ENCODE results near the gene HOXB4.
A peak's percentile ranks its signal among the peaks of the same experiment; 100 is the strongest.

Gene HOXB4

DNA sequence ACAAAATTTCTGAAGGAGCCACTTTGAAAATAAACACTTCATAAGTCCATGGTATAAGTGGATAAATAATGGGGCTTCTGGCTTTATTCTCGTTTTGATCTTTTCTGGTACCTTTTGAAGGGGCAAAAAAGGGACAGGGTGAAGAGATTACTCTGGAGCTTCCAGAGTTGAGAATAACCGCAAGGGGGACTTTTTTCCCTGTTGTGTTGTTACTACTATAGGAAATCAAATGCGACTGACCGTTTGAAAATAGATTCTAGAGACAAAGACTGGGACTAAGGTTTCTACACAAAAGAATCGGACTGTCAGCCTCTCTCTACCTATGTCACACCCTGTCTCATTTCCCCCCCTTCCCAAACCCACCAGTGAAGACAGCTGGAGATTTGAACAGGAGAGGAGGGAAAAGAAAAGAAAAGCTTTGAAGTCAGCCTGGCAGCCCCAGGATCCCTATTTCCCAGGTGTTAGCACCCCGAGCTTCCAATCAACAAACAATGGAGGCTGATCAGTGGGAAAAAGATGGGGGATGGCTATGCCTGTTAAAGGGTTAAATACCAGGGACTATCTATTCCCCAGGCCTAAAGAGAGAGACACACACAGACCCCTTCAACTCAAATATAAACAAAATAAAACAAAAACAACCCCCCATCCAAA, 8.4 kb downstream of the HOXB4 start:
- no peak for DNase-seq

- DNase-seq = no peak
These were observed 8.9 kb downstream of the HOXB4 start for GRCh38 chr17:48569240-48569582.

- peak; percentile 26 for DNase-seq
These were observed 9.5 kb downstream of the HOXB4 start for GRCh38 chr17:48568499-48569239.

DNA sequence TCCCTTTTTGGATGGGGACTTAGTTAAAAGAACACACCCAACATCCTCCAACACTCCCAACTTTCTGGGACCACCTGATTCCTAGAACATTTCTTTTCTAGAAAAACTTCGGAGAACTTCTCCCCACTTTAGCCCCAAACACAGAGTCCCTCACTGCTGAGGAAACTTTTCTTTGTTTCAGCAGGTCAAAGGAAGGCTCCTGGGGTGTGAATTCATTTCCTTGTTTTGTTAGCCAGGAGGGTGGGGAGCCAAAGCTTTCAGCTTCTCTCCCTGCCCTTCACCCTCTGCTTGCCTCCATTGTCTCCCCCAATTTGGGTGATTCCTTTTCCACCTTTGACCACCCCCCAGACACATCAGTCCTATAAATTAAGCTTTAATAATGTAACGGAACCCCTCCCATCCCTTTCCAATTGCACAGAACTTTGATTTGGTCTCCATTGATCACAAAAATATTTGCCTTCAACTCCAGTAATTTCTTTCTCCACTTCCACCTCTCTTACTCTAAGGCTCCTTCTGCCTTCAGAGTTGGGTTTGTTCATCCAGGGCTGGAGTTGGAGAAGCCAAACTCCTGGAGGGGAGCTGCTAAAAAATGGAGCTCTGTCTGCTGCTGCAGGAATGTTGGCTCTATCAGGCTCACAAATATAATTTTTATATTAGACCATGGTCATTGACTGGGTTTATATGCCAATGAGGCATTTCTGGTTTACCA, 10.3 kb downstream of the HOXB4 start:
- DNase-seq = no peak

DNA sequence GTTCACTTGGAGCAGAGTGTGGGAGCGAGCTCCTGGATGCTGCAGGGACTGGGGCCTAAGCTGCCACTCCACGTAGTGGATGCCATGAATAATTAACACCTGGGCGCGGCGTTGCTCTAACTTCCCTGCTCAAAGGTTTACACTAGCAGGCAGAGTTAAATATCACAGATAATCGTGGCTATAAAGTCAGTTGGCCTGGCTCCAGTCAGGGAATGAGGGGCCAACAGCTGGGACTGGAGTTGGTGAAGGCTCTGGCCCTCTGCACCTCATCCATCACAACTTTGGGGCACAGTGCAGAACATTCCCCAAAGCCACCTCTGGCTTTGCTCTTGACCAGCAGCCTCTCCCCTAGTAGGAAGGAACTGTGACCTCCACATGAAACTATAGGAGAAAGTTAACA, 10.9 kb downstream of the HOXB4 start:
- DNase-seq = peak; percentile 69

DNA sequence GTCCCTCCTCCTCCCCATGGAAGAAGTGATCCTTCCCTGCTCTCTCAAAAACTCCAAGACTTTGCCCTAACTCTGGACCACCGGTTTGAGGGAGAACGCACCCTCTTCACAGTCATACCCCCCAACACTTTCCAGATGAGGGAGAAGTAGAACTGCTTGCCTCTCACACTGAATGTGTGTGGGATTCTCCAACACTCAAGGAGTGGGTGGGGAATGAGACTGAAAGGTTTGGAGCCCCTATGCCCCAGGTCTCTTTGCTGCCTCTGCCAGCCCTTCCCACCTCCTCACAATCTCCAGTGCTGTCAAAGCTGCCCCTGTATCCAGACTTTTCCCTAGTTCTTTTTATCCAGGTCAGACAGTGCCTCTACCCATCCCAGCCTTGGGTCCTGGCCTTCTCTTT, 11.4 kb downstream of the HOXB4 start:
- no peak for DNase-seq

DNA sequence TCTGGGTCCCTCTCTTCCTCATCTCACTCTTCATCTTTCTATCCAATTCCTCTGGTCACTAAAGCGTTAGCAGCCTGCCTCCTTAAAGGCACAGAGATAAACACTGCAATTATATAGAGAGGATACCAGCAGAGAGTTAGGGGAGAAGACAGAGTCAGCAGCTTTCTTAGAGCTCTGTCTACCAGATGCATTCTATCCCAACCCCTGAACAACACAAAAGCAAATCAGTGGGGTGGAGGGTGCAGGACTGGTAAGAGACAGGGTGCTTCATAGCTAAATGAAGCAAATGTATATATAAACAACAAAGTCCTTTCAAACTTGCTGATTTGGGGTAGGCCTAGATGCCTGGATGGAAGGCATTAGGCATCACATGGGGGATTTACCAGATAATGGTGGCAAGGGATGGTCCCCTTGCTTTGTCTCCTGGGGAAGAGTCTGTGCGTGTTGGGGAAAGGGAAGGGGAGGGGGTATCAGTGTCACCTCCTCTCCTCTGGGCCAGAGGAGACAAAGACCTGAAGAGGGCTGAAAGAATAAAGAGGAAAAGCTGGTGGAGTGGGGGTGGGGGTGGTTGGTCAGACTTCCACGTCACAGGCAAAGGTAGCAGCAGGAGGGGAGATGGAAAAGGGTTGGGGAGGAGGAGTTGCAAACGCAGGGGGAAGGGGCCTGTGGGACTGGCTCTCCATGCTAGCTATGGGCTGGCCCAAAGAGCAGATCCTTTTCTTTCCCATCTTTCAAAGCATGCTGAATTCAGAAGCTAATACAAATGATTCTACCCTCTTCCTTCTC, 12.0 kb downstream of the HOXB4 start:
- no peak for DNase-seq

- DNase-seq = no peak
These were observed 13.1 kb downstream of the HOXB4 start for GRCh38 chr17:48565022-48565554.

GRCh38 chr17:48564188-48565021, 13.7 kb downstream of the HOXB4 start:
- peak; percentile 28 for DNase-seq

GRCh38 chr17:48563867-48564187, 14.3 kb downstream of the HOXB4 start:
- DNase-seq = no peak

GRCh38 chr17:48563385-48563838, 14.7 kb downstream of the HOXB4 start:
- DNase-seq = no peak

- no peak for DNase-seq
These were observed 15.2 kb downstream of the HOXB4 start for GRCh38 chr17:48562934-48563333.

DNA sequence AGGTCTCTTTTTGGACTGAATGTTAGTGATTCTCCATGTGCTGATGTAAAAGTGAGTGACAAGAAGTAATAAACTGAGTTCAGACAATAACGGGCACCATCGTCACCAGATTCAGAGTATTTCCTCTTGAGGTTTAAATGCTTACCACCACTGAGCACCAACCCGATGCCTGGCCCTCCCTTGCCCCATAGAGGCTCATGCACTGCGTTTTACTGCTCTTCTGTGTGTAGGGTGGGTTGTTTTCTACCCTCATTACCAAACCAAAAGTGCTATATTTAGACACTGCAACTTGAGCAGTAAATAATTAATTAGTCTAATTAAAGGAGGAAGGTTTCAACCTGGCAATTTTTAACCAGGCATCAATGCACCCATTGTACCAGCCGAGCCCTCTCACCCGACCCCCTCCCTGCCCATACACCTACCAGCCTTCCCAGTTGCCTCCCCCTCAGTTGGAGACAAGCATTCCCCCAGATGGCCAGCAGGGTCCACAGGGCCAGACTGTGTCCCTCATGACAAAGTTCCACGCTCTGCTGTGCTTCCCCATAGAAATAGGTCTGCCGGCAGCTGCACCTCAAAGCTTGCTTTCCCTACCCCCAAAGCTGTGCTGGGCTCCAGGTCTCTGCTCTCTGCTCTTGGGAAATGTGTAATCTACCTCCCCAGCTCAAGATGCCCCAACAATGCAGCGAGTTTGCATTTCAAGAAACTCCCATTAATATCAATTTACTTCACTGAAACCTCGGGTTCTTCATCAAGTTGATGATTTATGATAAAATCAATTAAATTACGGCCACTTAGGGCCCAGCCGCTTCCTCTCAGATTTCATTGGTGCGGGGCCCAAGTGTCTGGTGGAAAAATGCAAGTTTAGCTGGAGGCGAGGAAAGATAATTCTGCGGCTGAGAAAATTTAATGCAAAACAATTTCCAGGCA, 16.0 kb downstream of the HOXB4 start:
- no peak for DNase-seq

GRCh38 chr17:48559840-48560817, 18.0 kb downstream of the HOXB4 start:
- DNase-seq = no peak

- no peak for DNase-seq
These were observed 18.9 kb downstream of the HOXB4 start for GRCh38 chr17:48559122-48559839.

DNA sequence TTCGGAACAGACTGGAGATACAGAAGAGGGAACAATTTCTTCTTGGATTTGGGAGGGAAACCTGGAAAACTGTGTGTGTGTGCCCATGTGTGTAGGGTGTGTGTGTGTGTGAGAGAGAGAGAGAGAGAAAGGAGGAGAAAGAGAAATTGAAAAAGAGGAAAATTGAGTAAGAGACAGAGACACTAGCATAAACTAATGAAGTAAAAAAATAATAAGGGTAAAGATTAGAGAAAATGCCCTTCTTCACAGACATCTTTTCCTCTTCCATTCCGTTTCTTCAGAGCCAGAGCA, 19.4 kb downstream of the HOXB4 start:
- no peak for DNase-seq

DNA sequence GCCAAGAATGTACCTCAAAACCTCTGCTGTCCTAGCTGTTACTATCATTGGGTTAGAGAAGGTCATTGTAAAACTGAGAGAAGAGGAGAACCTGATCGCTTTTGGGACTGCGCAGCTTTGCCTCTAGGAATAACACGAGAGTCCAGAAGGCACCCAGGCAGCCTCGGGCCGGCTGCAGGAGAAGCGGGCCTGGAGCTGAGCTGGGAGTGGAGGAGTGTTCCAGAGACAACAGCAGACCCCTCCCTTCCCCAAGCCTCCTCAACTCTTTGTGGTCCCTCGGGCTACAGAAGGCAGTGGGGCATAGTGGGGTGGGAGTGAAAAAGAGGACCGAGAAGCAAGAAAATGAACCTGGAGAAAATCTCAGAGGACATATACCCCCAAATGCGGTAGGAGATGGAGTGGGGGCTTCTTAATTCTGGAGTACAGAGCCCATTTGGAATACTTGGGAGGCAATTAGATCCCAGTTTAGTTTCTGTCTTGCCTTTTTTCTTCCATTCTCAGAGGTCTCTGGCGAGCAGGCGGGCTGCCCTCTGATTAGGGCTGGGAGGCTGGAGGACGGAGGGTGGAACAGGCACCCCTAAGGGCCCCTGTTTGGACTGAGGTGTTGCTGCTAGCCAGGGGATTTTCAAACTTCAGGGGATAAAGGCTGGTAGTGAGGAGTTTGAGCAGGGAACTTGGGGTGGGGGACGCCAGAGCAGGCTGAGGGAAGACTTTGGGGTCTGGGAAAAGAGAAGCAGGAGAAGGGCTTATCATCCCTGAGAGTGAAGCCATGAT, 19.9 kb downstream of the HOXB4 start:
- DNase-seq = no peak

GRCh38 chr17:48556576-48557401, 21.4 kb downstream of the HOXB4 start:
- DNase-seq = no peak

All from COR-L47 (cell line).